HG02884 (cell line): ENCODE measurements around the gene ZSWIM8.
"Not testable (repeated sequence)": the region's sequence is repeated elsewhere in the genome, so short reads cannot be mapped to it uniquely, and the experiment has no call there.

ENCODE experiments used
- ATAC-seq: cut with Tn5 transposase; IDR thresholded peaks from one replicate; pipeline ENCODE4 v1.9.1; 2021; ENCODE audit warnings: mild to moderate bottlenecking, moderate library complexity; ENCODE audit not compliant: unreplicated experiment

Gene ZSWIM8

DNA sequence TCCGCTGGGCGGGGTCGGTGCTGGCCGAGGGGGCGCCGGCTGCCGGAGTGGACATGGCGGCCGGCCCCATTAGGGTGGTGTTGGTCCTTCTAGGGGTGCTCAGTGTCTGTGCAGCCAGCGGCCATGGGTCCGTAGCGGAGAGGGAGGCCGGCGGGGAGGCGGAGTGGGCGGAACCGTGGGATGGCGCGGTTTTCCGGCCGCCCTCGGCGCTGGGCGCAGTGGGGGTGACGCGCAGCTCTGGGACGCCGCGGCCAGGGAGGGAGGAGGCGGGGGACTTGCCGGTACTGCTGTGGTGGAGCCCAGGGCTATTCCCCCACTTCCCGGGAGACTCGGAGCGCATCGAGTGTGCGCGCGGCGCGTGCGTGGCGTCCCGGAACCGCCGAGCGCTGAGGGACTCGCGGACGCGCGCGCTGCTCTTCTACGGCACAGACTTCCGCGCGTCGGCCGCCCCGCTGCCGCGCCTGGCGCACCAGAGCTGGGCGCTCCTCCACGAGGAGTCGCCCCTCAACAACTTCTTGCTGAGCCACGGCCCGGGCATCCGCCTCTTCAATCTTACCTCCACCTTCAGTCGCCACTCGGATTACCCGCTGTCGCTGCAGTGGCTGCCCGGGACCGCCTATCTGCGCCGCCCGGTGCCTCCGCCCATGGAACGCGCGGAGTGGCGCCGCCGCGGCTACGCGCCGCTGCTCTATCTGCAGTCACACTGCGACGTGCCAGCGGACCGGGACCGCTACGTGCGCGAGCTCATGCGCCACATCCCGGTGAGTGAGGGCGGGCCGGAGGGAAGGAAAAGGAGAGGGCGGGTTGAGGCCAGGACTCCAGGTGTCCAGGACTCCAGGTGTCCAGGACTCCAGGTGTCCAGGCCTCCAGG lies 12.9 kb upstream of the ZSWIM8 start:
- peak; percentile 54 for ATAC-seq

DNA sequence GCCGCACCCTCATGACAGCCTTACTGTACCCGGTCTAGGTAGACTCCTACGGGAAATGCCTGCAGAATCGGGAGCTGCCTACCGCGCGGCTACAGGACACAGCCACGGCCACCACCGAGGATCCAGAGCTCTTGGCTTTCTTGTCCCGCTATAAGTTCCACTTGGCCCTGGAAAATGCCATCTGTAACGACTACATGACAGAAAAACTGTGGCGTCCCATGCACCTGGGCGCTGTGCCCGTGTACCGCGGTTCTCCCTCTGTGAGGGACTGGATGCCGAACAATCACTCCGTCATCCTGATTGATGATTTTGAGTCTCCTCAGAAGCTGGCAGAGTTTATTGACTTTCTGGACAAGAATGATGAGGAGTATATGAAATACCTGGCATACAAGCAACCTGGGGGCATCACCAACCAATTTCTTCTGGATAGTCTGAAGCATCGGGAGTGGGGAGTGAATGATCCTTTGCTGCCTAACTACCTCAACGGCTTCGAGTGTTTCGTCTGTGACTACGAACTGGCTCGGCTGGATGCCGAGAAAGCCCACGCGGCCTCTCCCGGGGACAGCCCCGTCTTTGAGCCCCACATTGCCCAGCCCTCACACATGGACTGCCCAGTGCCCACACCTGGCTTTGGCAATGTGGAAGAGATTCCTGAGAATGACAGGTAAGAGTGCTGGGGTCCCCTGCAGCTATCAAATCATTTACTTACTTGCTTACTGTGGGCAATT lies 12.1 kb upstream of the ZSWIM8 start:
- ATAC-seq, result no peak

DNA sequence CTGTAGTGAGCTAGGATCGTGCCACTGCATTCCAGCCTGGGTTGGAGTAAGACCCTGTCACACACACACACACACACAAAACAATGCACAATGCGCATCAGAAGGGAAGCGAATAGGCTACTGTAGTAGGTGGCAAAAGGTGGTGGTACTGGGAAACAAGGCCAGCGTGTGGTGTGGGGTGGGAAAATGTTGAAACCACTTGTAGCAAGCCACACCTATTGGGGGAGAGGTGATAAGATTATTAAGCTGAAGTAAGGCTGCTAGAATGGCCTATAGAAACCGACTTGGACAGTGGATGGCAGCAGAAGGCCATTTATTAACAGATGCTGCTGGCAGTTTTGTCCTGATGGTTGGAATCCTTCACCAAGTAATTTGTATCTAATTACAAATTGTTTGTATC lies 10.8 kb upstream of the ZSWIM8 start:
- no peak for ATAC-seq

DNA sequence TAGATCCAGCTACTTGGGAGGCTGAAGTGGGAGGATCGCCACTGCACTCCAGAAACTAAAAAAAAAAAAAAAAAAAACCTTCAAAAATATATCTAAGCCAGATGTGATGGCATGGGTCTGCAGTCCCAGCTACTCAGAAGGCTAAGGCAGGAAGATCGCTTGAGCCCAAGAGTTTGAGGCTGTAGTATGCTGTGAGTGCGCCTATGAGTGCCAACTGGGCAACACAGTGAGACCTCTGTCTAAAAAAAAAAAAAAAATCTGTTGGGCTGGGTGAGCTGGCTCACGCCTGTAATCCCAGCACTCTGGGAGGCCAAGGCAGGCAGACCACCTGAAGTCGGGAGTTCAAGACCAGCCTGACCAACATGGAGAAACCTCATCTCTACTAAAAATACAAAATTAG lies 6.4 kb upstream of the ZSWIM8 start:
- no peak for ATAC-seq

DNA sequence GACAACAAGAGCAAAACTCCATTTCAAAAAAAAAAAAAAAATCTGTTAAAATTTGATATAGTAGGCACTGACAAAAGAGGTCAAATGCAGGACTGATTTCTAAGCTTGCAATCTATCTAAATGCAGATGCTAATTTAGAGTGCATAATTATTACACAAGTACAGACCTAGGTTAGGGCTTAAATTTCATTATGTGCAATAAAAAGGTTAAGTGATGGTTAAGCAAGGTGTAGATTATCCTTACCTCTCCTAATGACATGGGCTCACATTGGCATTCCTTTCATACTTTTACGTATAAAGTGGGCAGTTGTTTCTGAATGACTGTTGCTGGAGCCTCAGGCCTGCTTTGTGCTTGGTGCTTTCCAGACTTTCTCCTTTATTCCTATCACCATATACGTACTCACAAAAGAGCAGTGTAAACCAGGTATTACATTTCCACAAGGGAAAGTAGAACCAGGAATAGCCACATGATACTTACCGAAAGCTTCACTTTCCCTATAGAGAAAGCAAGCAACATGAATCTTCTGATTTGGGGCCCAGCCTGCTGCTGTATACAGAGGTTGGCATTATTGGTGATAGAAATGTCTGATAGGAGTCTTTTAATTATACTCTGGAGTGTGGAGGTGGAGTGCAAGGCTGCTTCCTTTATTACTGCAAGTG lies 5.7 kb upstream of the ZSWIM8 start:
- no peak for ATAC-seq

DNA sequence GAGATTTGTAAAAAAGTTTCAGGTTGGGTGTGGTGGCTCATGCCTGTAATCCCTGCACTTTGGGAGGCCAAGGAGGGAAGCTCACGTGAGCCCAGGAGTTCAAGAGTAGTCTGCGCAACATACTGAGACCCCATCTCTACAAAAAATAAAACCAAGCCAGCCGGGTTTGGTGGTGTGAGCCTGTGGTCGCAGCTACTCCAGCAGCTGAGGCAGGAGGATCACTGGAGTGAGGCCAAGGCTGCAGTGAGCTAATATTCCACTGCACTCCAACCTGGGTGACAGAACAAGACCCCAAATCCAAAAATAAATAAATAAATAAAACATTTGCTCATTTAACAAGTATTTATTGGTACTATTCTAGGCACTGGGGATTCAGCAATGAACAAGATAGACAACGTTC lies 5.1 kb upstream of the ZSWIM8 start:
- ATAC-seq, result no peak

DNA sequence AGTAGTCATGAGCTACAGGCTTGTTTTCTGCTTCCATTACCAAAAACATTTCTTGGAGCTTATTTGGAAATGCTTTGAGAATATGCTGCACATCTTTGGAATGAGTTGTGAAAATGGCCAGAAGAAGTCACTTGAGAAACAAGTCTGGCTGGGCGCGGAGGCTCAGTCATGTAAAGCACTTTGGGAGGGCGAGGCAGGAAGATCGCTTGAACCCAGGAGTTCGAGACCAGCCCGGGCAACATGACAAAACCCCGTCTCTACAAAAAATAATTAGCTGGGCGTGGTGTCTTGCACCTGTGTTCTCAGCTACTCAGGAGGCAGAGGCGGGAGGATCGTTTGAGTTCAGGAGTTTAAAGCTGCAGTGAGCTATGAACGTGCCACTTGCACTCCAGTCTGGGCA lies 4.4 kb upstream of the ZSWIM8 start:
- no peak for ATAC-seq

DNA sequence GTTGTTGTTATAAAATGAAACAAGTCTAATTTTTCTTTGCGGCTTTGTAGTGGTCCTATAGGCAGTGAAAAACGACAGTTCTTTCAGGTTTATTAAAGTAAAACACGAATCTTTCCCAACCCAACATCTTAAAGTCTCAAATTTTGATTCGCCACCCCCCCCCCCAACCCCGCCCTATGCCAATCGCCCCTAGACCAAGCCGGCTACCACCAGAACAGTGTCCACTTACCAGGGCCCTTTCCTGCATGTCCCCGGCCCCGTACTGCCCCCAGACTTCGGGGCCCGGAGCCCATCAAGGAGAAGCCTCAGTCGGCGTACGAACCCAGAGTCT lies 3.9 kb upstream of the ZSWIM8 start:
- peak; percentile 4 for ATAC-seq

DNA sequence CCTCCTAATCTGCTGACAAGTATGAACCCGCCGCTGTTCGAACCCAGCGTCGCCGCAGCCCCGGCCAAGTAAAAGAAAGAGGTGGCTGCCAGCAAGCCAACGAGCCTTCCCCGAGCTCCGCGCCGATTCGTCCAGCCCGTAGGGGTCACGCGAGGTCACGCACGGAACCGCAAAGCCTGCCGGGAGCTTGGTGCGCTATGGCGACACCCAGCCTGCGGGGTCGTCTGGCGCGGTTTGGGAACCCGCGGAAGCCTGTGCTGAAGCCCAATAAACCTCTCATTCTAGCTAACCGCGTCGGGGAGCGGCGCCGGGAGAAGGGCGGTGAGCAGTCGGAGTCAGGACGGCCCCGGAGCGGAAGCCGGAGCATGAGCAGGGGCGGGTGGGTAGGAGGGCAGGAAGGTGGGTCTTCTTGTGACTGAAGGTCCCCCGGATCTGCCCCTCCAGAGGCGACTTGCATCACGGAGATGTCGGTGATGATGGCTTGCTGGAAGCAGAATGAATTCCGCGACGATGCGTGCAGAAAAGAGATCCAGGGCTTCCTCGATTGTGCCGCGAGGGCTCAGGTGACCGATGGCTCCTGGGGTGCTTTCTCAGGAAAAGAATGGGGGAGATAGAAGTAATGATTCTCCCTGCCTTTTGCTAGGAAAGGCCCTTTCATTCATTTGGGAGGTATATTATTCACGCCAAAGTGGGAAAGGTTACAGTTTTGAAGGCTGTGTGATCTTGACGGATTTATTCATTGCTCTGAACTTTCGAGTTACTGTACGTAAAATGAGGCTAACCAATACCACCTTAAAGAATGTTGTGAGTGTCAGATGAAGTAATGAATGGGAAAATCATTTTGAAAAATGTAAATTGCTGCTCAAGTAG lies 3.3 kb upstream of the ZSWIM8 start, which contains the start of gene CHCHD1:
Gene CHCHD1, plus strand, starts transcription at position 170 of the 870 bp plus-strand sequence. Its CDS starts 28 bp downstream, at position 198.
- peak; percentile 41 for ATAC-seq

DNA sequence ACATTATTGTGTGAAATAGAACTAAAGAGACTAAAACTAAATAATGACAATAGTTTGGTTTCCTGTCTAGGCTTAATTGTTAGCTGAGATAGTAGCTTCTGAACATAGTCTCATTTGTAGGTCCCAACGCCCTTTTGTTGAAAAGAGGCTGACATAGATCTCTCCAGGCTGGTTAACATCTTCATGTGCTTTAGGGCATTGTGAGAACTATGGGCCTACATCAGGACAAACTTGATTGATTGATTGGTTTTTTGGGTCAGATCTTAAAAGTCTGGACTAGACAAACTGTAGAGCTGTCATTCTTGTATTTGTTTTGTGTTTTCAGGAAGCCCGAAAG lies 2.7 kb upstream of the ZSWIM8 start:
- ATAC-seq, result no peak

DNA sequence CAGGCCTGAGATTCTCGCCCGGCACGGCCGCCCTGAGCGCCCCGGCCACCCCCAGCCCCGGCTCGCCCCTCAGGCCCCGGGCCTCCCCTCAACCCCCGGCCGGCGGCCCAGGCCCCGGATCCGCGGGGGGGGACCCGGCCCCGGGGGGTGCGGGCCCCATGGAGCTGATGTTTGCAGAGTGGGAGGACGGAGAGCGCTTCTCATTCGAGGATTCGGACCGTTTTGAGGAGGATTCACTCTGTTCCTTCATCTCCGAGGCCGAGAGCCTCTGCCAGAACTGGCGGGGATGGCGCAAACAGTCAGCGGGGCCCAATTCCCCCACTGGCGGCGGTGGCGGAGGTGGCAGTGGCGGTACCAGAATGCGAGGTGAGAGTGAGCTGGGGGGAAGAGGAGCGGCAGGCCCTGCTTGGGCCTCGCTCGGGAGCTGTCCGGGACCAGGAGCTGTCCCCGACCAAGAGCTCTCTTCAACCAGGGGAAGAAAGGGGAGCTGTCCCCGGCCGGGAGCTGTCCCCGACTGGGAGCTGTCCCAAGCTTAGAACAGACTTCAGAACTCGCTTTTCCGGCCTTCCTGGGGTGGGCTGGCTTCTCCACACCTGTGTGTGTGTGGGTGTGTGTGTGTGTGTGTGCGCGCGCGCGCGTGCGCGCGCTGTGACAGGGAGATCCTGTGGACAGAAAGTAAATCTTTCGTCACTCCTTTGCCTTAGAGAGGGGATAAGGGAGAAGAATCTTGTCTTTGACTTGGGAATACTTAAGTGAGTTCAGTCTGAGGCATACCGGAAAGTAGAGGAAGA lies 510 bp downstream of the ZSWIM8 start:
- ATAC-seq, result peak; percentile 18

DNA sequence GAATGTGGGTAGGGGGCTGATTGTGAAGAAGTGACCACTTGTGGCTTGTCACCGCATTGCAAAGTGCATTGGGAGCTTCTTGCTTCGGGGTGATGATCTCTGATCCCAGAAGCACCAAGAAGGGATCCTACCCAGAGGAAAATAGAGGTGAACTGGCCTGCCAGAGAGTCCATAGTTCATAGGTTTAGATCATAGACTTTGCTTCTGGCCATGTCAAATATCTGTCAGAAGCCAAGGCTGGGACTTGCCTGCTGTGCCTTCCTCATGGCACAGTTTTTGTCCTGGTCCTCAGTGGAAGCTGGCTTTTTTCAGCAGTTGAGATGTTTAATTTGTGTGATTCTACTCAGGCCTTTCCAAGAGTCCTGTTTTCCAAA lies 1.1 kb downstream of the ZSWIM8 start:
- no peak for ATAC-seq

DNA sequence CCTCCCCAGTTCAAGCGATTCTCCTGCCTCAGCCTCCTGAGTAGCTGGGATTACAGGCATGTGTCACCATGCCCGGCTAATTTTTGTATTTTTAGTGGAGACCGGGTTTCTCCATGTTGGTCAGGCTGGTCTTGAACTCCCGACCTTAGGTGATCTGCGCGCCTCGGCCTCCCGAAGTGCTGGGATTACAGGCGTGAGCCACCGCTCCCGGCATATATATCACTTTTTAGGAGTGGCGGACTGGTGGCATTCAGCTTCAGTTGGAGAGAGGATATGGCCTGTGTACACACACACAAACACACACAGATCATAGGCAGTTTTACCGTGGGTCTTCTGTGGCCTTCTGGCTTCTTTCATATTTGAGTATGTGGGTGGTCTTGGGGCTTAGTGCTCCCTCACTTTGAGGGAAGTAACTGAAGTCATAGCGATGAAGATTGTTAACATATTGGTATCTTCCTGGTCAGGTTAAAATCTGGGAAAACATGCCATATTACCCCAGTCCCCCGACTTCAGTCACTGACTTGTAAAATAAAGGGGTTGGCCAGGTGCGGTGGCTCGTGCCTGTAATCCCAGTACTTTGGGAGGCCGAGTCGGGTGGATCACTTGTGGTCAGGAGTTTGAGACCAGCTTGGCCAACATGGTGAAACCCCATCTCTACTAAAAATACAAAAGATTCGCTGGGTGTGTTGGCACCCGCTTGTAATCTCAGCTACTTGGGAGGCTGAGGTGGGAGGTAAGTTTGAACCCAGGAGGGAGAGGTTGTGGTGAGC lies 1.8 kb downstream of the ZSWIM8 start:
- not testable (repeated sequence) for ATAC-seq

DNA sequence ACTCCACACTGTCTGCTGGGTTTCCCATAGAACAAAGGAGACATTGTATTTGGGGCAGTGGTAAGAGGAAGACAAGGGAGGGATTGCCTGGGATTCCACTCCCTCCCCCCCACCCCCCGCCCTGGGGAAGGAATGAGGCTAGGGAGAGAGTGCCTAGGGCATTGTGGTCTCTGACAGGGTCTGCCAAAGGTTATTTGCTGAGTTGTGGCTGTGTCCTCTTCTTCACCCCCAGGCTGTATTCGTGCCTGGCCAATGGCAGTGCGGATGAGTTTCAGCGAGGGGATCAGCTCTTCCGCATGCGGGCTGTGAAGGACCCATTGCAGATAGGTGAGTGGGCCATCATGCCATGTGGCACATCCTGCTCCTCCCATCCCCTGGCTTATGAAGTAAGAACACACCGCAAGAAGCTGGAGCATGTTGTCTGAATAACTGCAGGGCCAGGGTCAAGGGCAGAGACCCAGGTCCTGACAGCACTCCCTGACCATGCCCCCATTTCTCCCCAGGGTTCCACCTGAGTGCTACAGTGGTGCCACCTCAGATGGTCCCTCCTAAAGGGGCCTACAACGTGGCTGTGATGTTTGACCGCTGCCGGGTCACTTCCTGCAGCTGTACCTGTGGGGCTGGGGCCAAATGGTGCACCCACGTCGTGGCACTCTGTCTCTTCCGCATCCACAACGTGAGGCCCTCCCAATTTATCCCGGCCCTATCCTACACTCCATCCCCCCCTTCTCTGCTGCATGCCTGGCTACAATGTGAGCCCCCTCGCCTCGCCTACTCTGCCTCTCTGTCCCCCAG lies 3.7 kb downstream of the ZSWIM8 start:
- no peak for ATAC-seq

DNA sequence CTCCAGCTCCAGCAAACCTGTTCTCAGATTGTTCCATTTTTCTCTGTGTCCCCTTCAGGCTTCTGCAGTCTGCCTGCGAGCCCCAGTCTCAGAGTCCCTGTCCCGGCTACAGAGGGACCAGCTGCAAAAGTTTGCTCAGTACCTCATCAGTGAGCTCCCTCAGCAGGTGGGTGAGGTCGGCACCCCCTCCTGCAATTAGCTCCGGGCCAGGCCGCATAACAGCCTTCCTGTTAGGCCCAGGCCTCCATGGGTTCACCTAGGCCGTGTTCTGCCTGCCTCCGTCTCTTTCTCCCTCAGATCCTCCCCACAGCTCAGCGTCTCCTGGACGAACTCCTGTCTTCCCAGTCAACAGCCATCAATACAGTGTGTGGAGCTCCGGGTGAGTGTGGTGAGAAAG lies 4.3 kb downstream of the ZSWIM8 start:
- ATAC-seq, result no peak

DNA sequence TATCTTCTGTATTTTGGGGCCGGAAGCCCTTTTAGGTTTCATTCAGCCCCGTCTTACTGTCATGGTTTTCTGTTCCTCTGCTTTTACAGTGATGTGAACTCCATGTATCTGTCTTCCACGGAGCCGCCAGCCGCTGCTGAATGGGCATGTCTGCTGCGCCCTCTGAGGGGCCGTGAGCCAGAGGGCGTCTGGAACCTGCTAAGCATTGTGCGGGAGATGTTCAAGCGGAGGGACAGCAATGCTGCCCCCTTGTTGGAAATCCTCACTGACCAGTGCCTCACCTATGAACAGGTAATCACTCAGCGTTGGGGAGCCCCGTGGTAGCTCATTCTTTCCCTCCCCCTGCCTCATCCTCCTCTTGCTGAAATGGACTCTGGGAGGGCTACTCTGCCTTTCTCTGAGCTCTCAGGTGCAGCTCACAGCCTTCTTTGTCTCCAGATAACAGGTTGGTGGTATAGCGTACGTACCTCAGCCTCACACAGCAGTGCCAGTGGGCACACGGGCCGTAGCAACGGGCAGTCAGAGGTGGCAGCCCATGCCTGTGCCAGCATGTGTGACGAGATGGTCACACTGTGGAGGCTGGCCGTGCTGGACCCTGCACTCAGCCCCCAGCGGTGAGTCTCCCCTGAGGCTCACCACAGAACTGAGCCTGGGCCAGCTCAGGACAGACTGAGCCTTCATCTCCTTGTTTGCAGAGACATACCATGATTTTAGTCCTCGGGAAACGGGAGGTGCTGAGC lies 5.7 kb downstream of the ZSWIM8 start:
- no peak for ATAC-seq

DNA sequence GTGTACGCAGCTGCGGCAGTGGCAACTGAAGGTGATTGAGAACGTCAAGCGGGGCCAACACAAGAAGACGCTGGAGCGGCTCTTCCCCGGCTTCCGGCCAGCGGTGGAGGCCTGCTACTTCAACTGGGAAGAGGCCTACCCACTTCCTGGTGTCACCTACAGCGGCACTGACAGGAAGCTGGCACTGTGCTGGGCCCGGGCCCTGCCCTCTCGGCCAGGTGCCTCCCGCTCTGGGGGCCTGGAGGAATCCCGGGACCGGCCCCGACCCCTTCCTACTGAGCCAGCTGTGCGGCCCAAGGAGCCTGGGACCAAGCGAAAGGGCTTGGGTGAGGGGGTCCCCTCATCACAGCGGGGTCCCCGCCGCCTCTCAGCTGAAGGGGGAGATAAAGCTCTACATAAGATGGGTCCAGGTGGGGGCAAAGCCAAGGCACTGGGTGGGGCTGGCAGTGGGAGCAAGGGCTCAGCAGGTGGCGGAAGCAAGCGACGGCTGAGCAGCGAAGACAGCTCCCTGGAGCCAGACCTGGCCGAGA lies 6.5 kb downstream of the ZSWIM8 start:
- no peak for ATAC-seq

DNA sequence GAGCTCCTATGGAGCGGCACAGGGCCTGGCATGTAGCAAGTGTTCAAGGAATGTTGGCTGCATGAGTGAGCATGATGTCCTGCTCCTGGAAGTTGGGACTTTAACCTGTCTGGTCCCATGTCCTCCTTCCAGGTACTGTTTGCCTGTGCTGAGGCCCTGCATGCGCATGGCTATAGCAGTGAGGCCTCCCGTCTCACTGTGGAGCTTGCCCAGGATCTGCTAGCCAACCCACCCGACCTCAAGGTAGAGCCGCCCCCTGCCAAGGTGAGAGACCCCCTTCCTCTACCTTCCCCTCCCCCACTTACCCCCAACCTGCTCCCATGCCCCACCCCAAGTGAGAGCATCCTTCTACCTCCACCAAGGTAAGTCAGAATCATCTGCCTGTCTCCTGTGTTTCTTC lies 8.1 kb downstream of the ZSWIM8 start:
- ATAC-seq, result no peak
